ENCODE measurements around the gene RNF125. TPM values are rescaled to one million over a fixed set of nuclear protein-coding genes. Genes with fewer than 3 reads are reported as not detected.

The RNF125 gene
- total and polyA plus RNA-seq, 9 of the 15 experiments (the other 6 are each of a cell fraction or from before 2014, with no cell fraction given) = 0.01 to 0.29 (median 0.07) TPM; not detected in 1

GRCh38 chr18:32093523-32093922, 74.9 kb downstream of the RNF125 start (continued):
- TF ChIP-seq CBFA2T3 (IDR thresholded peaks at IDR 0.05) = 0 out of 2 replicates have a peak, but pooled peaks have one; percentile 17
- no peak for TF ChIP-seq THRA (IDR thresholded peaks at IDR 0.05)
- peak in 1 of 2 experiments; percentile 39; a peak in 1 of 4 replicates for TF ChIP-seq MNT (conservative IDR thresholded peaks at IDR 0.05)
- TF ChIP-seq HEY1 (CRISPR knock-in tag; IDR thresholded peaks at IDR 0.05; ENCODE audit: borderline replicate concordance) = no peak
- TF ChIP-seq EP300 (IDR thresholded peaks at IDR 0.05; ENCODE audit: low read length) = no peak; the same call in 1 of the 2 replicates
- TF ChIP-seq SMAD2 (IDR thresholded peaks at IDR 0.05; ENCODE audit: low read depth, low read length) = no peak
- no peak for TF ChIP-seq NR4A1 (CRISPR knock-in tag; IDR thresholded peaks at IDR 0.05)
- no peak for TF ChIP-seq NR4A1 (tag; IDR thresholded peaks at IDR 0.05)
- TF ChIP-seq DPF2 (IDR thresholded peaks at IDR 0.05) = peak; percentile 47
- no peak for TF ChIP-seq CHD2 (IDR thresholded peaks at IDR 0.05; ENCODE audit: low read depth, low read length)
- no peak for TF ChIP-seq ZNF655 (CRISPR knock-in tag; IDR thresholded peaks at IDR 0.05)
- no peak for TF ChIP-seq SNAPC5 (CRISPR knock-in tag; IDR thresholded peaks at IDR 0.05)
- TF ChIP-seq PTBP1 (IDR thresholded peaks at IDR 0.05; ENCODE audit: low read depth, low read length) = no peak
- TF ChIP-seq PKNOX1 (IDR thresholded peaks at IDR 0.05) = peak; percentile 98
- TF ChIP-seq ZNF354B (CRISPR knock-in tag; IDR thresholded peaks at IDR 0.05) = no peak
- TF ChIP-seq ZKSCAN1 (IDR thresholded peaks at IDR 0.05; ENCODE audit: low read depth, low read length) = no peak
